HCT116 (cell line): Measurements from ENCODE around the gene MTUS2.

Experiments
- CTCF ChIP-seq, 3 experiments: fragments of 200-600 bp in 1 of 3; sonication (generic) in 1 of 3; IDR thresholded peaks in 2 of 3; conservative IDR thresholded peaks in 1 of 3; 2 replicates each; pipeline ENCODE4 v1.5.1; 2012 to 2017; ENCODE audit warnings: low read depth in 2 of 3, low read length in 2 of 3, antibody characterized with exemption in 1 of 3, borderline replicate concordance in 1 of 3, control low read depth in 1 of 3, mild to moderate bottlenecking in 1 of 3, mixed read lengths in 1 of 3, mixed run types in 1 of 3, moderate library complexity in 1 of 3; ENCODE audit not compliant: insufficient read depth in 1 of 3
- EGR1 ChIP-seq: IDR thresholded peaks from 2 replicates; pipeline ENCODE4 v1.6.1; 2012; ENCODE audit warnings: low read depth
- JUND ChIP-seq: IDR thresholded peaks from 2 replicates; pipeline ENCODE4 v1.6.1; 2012
- POLR2AphosphoS5 ChIP-seq: IDR thresholded peaks from 2 replicates; pipeline ENCODE4 v1.6.1; 2011; ENCODE audit warnings: mild to moderate bottlenecking, low read depth, low read length, moderate library complexity
- REST ChIP-seq: IDR thresholded peaks from 2 replicates; pipeline ENCODE4 v1.6.1; 2012; ENCODE audit warnings: low read depth
- SRF ChIP-seq: IDR thresholded peaks from 2 replicates; pipeline ENCODE4 v1.6.1; 2012; ENCODE audit warnings: low read depth
- YY1 ChIP-seq: IDR thresholded peaks from 2 replicates; pipeline ENCODE4 v1.6.1; 2011; ENCODE audit warnings: low read length, low read depth, moderate library complexity, mild to moderate bottlenecking; ENCODE audit not compliant: insufficient replicate concordance; ENCODE audit errors: extremely low read depth
- TF ChIP-seq, protein P1 (sequence below): IDR thresholded peaks from 2 replicates; pipeline ENCODE4 v1.6.1; 2012

DNA sequence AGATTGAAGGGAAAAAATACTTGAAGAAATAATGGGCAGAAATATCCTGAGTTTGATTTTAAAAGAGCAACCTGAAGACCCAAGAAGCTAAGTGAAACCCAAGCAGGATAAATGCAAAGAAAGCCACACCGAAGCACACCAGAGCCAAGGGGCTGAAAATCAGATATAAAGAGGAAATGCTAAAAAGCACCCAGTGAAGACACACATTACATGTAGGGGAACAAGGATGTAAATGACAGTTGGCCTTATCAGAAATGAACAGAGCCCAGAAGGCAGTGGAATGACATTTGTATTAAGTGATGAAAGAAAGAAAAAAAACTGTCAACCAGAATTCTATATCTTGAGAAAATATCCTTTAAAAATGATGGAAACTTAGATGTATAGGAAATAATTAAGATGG, 636.3 kb downstream of the MTUS2 start:
- TF ChIP-seq SRF (no peak), JUND (no peak), CTCF (IDR thresholded peaks at IDR 0.05 in 2 of 3, conservative IDR thresholded peaks at IDR 0.05 in 1 of 3; ENCODE audit: borderline replicate concordance in 1 of 3, insufficient read depth in 1 of 3, low read depth in 2 of 3, low read length in 2 of 3) (no peak), YY1 (no peak), REST (no peak), EGR1 (no peak), POLR2AphosphoS5 (no peak)
- TF ChIP-seq, protein P1, sequence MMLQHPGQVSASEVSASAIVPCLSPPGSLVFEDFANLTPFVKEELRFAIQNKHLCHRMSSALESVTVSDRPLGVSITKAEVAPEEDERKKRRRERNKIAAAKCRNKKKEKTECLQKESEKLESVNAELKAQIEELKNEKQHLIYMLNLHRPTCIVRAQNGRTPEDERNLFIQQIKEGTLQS, result no peak
